Colonic mucosa (tissue), 4 donors: Measurements from ENCODE around the gene CALN1. TPM values are rescaled to one million over a fixed set of nuclear protein-coding genes. Genes with fewer than 3 reads are reported as not detected.
"Not testable (repeated sequence)": the region's sequence is repeated elsewhere in the genome, so short reads cannot be mapped to it uniquely, and the experiment has no call there.

Experiments used
- DNase-seq: peaks from one replicate; pipeline ENCODE4 v3.0.0-alpha.2; 2020
- H3K27ac ChIP-seq: fragments of 200-600 bp; one replicate; pipeline ENCODE4 v1.8.0; 2021
- H3K27me3 ChIP-seq: fragments of 200-600 bp; one replicate; pipeline ENCODE4 v1.8.0; 2021
- H3K36me3 ChIP-seq: fragments of 200-600 bp; one replicate; pipeline ENCODE4 v1.8.0; 2021
- H3K4me1 ChIP-seq: fragments of 200-600 bp; one replicate; pipeline ENCODE4 v1.8.0; 2021; ENCODE audit warnings: mild to moderate bottlenecking
- H3K4me3 ChIP-seq: fragments of 200-600 bp; one replicate; pipeline ENCODE4 v1.8.0; 2021
- H3K9ac ChIP-seq, 2 donors: one replicate each; pipeline ENCODE4 v1.7.0; 2013; ENCODE audit warnings: control low read depth in 2 of 2, low read depth in 2 of 2, low read length in 2 of 2
- H3K9me3 ChIP-seq: fragments of 200-600 bp; one replicate; pipeline ENCODE4 v1.8.0; 2021
- intact Hi-C: fragments of 100-400 bp; cut with DNase I; formaldehyde crosslinking; loops from one replicate; pipeline ENCODE4 v1.14.1; 2022
- total RNA-seq, 2 donors: library from RNA; stranded (reverse); fragmentation: NEBNext Ultra II Directional in 1 of 2; extraction: Animal tissue kit (Norgen Biotek cat#: 25700) in 1 of 2; gene quantifications; one replicate each; pipeline ENCODE4 v1.2.1, GENCODE V29; 2021
- TF ChIP-seq, protein P1 (sequence below): fragments of 200-600 bp; IDR thresholded peaks from one replicate; pipeline ENCODE4 v1.8.0; 2022; ENCODE audit warnings: antibody characterized with exemption, mild to moderate bottlenecking
- donor health status: healthy.
- donor health status: DM: no; HTN: no; CAD: no.
- donor health status: DM: no; HTN: no; CAD: no.

The CALN1 gene
- total RNA-seq, 2 donors from 2014 or later, result 0.37 TPM; not detected in 1

DNA sequence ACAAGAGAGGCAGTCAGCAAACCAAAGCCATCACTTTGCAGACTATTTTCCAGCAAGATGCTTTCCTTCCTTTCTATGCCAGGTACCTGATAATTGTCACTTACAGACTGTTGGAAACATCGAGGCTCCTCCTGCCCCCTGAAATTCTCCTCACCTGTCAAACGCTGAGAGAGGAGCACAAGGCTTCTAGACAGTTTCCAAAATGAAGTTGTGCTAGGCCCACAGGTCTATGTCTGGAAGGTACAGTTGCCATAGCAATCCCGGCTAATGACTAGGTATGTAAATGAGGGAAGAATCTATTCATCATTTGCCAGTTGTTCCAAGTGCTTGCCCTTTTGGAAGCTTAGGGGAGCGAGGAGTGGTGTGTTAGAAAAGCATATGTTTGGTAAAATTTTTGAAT, 334.4 kb downstream of the CALN1 start:
- Histone ChIP-seq H3K27ac (no peak overlapping the region), H3K4me1 (no peaks in the 10 kb centered on the region), H3K9ac (no peak overlapping the region), H3K36me3 (no peaks in the 10 kb centered on the region), H3K4me3 (no peak overlapping the region), H3K27me3 (no peaks in the 10 kb centered on the region), H3K9me3 (no peaks in the 10 kb centered on the region)
- DNase-seq, result no peak
- TF ChIP-seq, protein P1, sequence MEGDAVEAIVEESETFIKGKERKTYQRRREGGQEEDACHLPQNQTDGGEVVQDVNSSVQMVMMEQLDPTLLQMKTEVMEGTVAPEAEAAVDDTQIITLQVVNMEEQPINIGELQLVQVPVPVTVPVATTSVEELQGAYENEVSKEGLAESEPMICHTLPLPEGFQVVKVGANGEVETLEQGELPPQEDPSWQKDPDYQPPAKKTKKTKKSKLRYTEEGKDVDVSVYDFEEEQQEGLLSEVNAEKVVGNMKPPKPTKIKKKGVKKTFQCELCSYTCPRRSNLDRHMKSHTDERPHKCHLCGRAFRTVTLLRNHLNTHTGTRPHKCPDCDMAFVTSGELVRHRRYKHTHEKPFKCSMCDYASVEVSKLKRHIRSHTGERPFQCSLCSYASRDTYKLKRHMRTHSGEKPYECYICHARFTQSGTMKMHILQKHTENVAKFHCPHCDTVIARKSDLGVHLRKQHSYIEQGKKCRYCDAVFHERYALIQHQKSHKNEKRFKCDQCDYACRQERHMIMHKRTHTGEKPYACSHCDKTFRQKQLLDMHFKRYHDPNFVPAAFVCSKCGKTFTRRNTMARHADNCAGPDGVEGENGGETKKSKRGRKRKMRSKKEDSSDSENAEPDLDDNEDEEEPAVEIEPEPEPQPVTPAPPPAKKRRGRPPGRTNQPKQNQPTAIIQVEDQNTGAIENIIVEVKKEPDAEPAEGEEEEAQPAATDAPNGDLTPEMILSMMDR, result no peak
- intact Hi-C loops, result no loop called here

GRCh38 chr7:72072901-72073300, 339.2 kb downstream of the CALN1 start:
- DNase-seq, result no peak
- Histone ChIP-seq H3K36me3 (no peaks in the 10 kb centered on the region), H3K9ac (no peak overlapping the region), H3K4me1 (no peaks in the 10 kb centered on the region), H3K27me3 (no peaks in the 10 kb centered on the region), H3K27ac (no peak overlapping the region), H3K9me3 (no peaks in the 10 kb centered on the region), H3K4me3 (no peak overlapping the region)
- TF ChIP-seq, protein P1, result no peak
- intact Hi-C loops, result no loop called here

DNA sequence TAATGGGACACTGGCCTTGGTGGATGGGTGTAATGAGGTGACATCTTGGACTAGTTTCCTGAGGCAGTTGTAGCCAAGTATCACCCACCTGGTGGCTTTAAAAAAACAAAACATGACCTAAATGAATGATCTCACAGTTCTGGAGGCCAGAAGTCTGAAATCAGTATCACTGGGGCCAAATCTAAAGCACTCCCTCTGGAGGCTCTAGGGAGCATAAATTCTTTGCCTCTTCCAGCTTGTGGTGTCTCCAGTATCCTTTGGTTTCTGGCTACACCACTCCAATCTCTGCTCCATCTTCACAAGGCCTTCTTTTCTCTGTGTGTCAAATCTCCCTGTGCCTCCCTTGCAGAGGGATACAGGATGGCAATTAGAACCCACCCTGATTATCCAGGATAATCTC, 342.9 kb downstream of the CALN1 start:
- DNase-seq, result no peak
- no peak overlapping the region for H3K9ac ChIP-seq
- H3K4me3 ChIP-seq, result no peak overlapping the region
- H3K27ac ChIP-seq, result no peak overlapping the region
- H3K4me1 ChIP-seq, result no peaks in the 10 kb centered on the region
- H3K27me3 ChIP-seq, result no peaks in the 10 kb centered on the region
- TF ChIP-seq, protein P1, result no peak
- no peaks in the 10 kb centered on the region for H3K9me3 ChIP-seq
- H3K36me3 ChIP-seq, result no peaks in the 10 kb centered on the region
- intact Hi-C loops, result no loop called here

- H3K4me3 ChIP-seq, H3K9me3 ChIP-seq, H3K36me3 ChIP-seq, H3K27ac ChIP-seq, H3K27me3 ChIP-seq, H3K9ac ChIP-seq, intact Hi-C loops, DNase-seq, H3K4me1 ChIP-seq: not testable (repeated sequence)
Observed at GRCh38 chr7:72065764-72066163, 346.4 kb downstream of the CALN1 start.

DNA sequence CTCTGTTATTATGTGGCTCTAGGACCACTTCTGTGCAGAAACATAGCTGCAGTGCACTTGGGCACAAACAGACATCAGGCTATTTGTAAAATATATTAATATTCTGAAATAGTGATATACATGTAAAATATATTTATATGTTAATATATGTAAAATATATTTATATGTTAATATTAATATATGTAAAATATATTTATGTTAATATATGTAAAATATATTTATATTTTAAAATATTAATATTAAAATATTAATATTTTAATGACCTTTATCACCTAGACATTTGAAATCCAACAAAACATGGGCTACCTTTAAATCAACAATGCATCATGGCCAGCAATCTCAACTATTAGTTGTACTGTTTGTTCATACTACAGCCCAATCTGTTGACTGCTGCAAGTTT, 347.2 kb downstream of the CALN1 start:
- Histone ChIP-seq H3K4me3 (no peak overlapping the region), H3K36me3 (no peaks in the 10 kb centered on the region), H3K9me3 (no peaks in the 10 kb centered on the region), H3K4me1 (no peaks in the 10 kb centered on the region), H3K27me3 (no peaks in the 10 kb centered on the region), H3K9ac (no peak overlapping the region), H3K27ac (no peak overlapping the region)
- DNase-seq, result no peak
- intact Hi-C loops, result no loop called here
- TF ChIP-seq, protein P1, result no peak

DNA sequence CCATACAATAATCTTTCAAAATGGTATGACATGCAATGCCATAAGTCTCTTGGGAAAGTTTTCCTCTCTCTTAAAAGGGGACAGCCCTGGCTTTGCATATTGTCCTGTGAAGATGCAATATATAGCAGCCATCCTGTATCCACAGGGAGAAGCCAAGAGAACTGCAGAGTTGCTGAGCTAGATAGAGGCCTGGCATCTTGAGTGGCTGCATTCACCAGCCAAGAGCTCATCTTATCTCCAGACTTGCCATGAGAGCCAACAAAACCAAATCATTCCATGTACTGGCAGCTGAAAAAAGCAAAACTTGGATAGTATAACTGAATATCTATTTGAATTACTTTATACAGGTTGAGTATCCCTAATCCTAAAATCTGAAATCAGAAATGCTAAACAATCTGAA, 348.8 kb downstream of the CALN1 start:
- Histone ChIP-seq H3K36me3 (no peaks in the 10 kb centered on the region), H3K4me1 (no peaks in the 10 kb centered on the region), H3K27me3 (no peaks in the 10 kb centered on the region), H3K9me3 (no peaks in the 10 kb centered on the region), H3K27ac (no peak overlapping the region), H3K4me3 (no peak overlapping the region), H3K9ac (no peak overlapping the region)
- intact Hi-C loops, result no loop called here
- no peak for DNase-seq
- TF ChIP-seq, protein P1, result no peak
